Astrocyte of the spinal cord (primary cell): ENCODE results near the gene OSTN.

ENCODE experiments used
- DNase-seq: peaks from one replicate; pipeline ENCODE4 v3.0.0; 2011; ENCODE audit warnings: low read depth, low spot score
- H3K4me3 ChIP-seq: 2 replicates; pipeline ENCODE4 v1.5.1; 2011; ENCODE audit warnings: low read depth, mild to moderate bottlenecking, low read length, moderate library complexity
- in situ Hi-C: cut with HindIII; loops from 2 replicates; pipeline ENCODE4 v1.10.0; 2017; ENCODE audit warnings: low sequenced_read_pairs
- TF ChIP-seq, protein P1 (sequence below): IDR thresholded peaks from 2 replicates; pipeline ENCODE4 v1.5.1; 2012; ENCODE audit warnings: low read depth, mild to moderate bottlenecking, low read length, inconsistent platforms

Gene OSTN

GRCh38 chr3:191292243-191293015 is 93.4 kb downstream of the OSTN start:
- TF ChIP-seq, protein P1, sequence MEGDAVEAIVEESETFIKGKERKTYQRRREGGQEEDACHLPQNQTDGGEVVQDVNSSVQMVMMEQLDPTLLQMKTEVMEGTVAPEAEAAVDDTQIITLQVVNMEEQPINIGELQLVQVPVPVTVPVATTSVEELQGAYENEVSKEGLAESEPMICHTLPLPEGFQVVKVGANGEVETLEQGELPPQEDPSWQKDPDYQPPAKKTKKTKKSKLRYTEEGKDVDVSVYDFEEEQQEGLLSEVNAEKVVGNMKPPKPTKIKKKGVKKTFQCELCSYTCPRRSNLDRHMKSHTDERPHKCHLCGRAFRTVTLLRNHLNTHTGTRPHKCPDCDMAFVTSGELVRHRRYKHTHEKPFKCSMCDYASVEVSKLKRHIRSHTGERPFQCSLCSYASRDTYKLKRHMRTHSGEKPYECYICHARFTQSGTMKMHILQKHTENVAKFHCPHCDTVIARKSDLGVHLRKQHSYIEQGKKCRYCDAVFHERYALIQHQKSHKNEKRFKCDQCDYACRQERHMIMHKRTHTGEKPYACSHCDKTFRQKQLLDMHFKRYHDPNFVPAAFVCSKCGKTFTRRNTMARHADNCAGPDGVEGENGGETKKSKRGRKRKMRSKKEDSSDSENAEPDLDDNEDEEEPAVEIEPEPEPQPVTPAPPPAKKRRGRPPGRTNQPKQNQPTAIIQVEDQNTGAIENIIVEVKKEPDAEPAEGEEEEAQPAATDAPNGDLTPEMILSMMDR: no peak
- DNase-seq: no peak
- H3K4me3 ChIP-seq: no peak overlapping the region
- in situ Hi-C loops: no loop called here

DNA sequence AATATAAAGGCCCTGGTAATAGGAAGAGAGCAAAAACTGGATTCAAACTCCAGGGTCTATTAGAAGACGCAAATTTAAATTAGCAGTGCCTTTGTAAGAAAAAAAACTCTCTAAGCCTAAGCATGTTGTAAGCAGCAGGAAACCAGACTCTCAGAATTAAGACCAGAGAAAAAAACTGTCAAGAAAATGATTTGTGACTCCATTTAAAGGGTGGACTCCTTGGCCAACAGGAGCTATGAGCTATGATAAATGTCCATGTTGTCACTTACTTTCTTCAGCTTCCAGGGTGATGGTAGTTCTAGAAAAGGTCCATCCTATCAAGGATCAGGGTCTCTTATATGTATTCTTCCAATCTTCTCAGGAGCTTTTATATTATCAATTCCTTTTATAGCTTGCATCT is 95.2 kb downstream of the OSTN start:
- DNase-seq: no peak
- H3K4me3 ChIP-seq: no peak overlapping the region
- in situ Hi-C loops: no loop called here
- TF ChIP-seq, protein P1: no peak

GRCh38 chr3:191296041-191296541 is 97.0 kb downstream of the OSTN start:
- in situ Hi-C loops: no loop called here
- TF ChIP-seq, protein P1: no peak
- no peak for DNase-seq
- no peak overlapping the region for H3K4me3 ChIP-seq

GRCh38 chr3:191298846-191299245 is 99.8 kb downstream of the OSTN start:
- in situ Hi-C loops: no loop called here
- DNase-seq: no peak
- no peak overlapping the region for H3K4me3 ChIP-seq
- TF ChIP-seq, protein P1: no peak

- no peak for DNase-seq
- no peak overlapping the region for H3K4me3 ChIP-seq
- TF ChIP-seq, protein P1: no peak
- in situ Hi-C loops: no loop called here
Measured at GRCh38 chr3:191300422-191300821, 101.4 kb downstream of the OSTN start.

GRCh38 chr3:191301017-191301416 is 102.0 kb downstream of the OSTN start:
- in situ Hi-C loops: no loop called here
- no peak overlapping the region for H3K4me3 ChIP-seq
- DNase-seq: no peak
- TF ChIP-seq, protein P1: no peak
